ENCODE results near the gene HNRNPLL. TPM values are rescaled to one million over a fixed set of nuclear protein-coding genes. Genes with fewer than 3 reads are reported as not detected.

Gene HNRNPLL
- total RNA-seq, 2 donors from 2014 or later = 70.9 to 74.1 TPM

- H3K27ac Mint-ChIP-seq = no peak overlapping the region
- H3K36me3 ChIP-seq (ENCODE audit: control insufficient read depth, insufficient read depth, low read length) = no peaks in the 10 kb centered on the region
- H3K27me3 Mint-ChIP-seq (ENCODE audit: insufficient read depth) = no peaks in the 10 kb centered on the region
- H3K4me3 Mint-ChIP-seq = no peak overlapping the region
- no peaks in the 10 kb centered on the region for H3K36me3 Mint-ChIP-seq (ENCODE audit: low read depth)
- H3K9me3 ChIP-seq (ENCODE audit: control insufficient read depth, low read length) = peaks cover under 1% of the 10 kb centered on the region
- WGBS, 2 experiments (ENCODE audit: insufficient coverage in 1 of 2, insufficient read length in 1 of 2) = 93% methylated on average over 4 of the region's 4 CpGs; no CpG with 5 or more reads in 1 of the 2 experiments
- DNase-seq = no peak
- no peak overlapping the region for H3K4me3 ChIP-seq (ENCODE audit: low read length)
- no peak overlapping the region for H3K9ac ChIP-seq (ENCODE audit: extremely low read depth, low read length, poor library complexity, severe bottlenecking)
- no peaks in the 10 kb centered on the region for H3K27me3 ChIP-seq (ENCODE audit: control insufficient read depth, insufficient read depth, low read length, poor library complexity, severe bottlenecking)
- no peak overlapping the region for H3K27ac ChIP-seq (ENCODE audit: low read depth, low read length)
- peaks cover 5% of the 10 kb centered on the region for H3K9me3 Mint-ChIP-seq
- H3K4me1 ChIP-seq (ENCODE audit: control insufficient read depth, insufficient read depth, low read length) = no peaks in the 10 kb centered on the region
- TF ChIP-seq CTCF (conservative IDR thresholded peaks at IDR 0.05) = no peak
- no peaks in the 10 kb centered on the region for H3K4me1 Mint-ChIP-seq
These were observed 32.4 kb upstream of the HNRNPLL start for GRCh38 chr2:38635139-38635538.

GRCh38 chr2:38634684-38635083, 32.0 kb upstream of the HNRNPLL start:
- H3K9me3 ChIP-seq (ENCODE audit: control insufficient read depth, low read length) = peaks cover 5% of the 10 kb centered on the region
- no peak overlapping the region for H3K27ac ChIP-seq (ENCODE audit: low read depth, low read length)
- no peak overlapping the region for H3K9ac ChIP-seq (ENCODE audit: extremely low read depth, low read length, poor library complexity, severe bottlenecking)
- Mint-ChIP-seq H3K27ac (no peak overlapping the region), H3K36me3 (ENCODE audit: low read depth) (no peaks in the 10 kb centered on the region), H3K9me3 (peaks cover 9% of the 10 kb centered on the region), H3K27me3 (ENCODE audit: insufficient read depth) (no peaks in the 10 kb centered on the region), H3K4me1 (no peaks in the 10 kb centered on the region), H3K4me3 (no peak overlapping the region)
- TF ChIP-seq CTCF (conservative IDR thresholded peaks at IDR 0.05) = no peak
- H3K4me3 ChIP-seq (ENCODE audit: low read length) = no peak overlapping the region
- DNase-seq = no peak
- H3K4me1 ChIP-seq (ENCODE audit: control insufficient read depth, insufficient read depth, low read length) = no peaks in the 10 kb centered on the region
- WGBS, 2 experiments (ENCODE audit: insufficient coverage in 1 of 2, insufficient read length in 1 of 2) = 96 to 97% methylated on average over 3 of the region's 3 CpGs
- no peaks in the 10 kb centered on the region for H3K36me3 ChIP-seq (ENCODE audit: control insufficient read depth, insufficient read depth, low read length)
- H3K27me3 ChIP-seq (ENCODE audit: control insufficient read depth, insufficient read depth, low read length, poor library complexity, severe bottlenecking) = no peaks in the 10 kb centered on the region

- DNase-seq = no peak
- peaks cover 7% of the 10 kb centered on the region for H3K9me3 ChIP-seq (ENCODE audit: control insufficient read depth, low read length)
- H3K9ac ChIP-seq (ENCODE audit: extremely low read depth, low read length, poor library complexity, severe bottlenecking) = no peak overlapping the region
- H3K36me3 ChIP-seq (ENCODE audit: control insufficient read depth, insufficient read depth, low read length) = no peaks in the 10 kb centered on the region
- no peaks in the 10 kb centered on the region for H3K4me1 ChIP-seq (ENCODE audit: control insufficient read depth, insufficient read depth, low read length)
- no peaks in the 10 kb centered on the region for H3K27me3 ChIP-seq (ENCODE audit: control insufficient read depth, insufficient read depth, low read length, poor library complexity, severe bottlenecking)
- H3K27ac ChIP-seq (ENCODE audit: low read depth, low read length) = no peak overlapping the region
- no peak overlapping the region for H3K4me3 ChIP-seq (ENCODE audit: low read length)
- H3K36me3 Mint-ChIP-seq (ENCODE audit: low read depth) = no peaks in the 10 kb centered on the region
- 75 to 100% methylated on average over 1 to 2 of the region's 2 CpGs for WGBS, 2 experiments (ENCODE audit: insufficient coverage in 1 of 2, insufficient read length in 1 of 2)
- no peak overlapping the region for H3K27ac Mint-ChIP-seq
- no peaks in the 10 kb centered on the region for H3K27me3 Mint-ChIP-seq (ENCODE audit: insufficient read depth)
- no peaks in the 10 kb centered on the region for H3K4me1 Mint-ChIP-seq
- H3K9me3 Mint-ChIP-seq = peaks cover 9% of the 10 kb centered on the region
- no peak overlapping the region for H3K4me3 Mint-ChIP-seq
- TF ChIP-seq CTCF (conservative IDR thresholded peaks at IDR 0.05) = no peak
These were observed 31.2 kb upstream of the HNRNPLL start for GRCh38 chr2:38633895-38634294.
